ENCODE results near the gene PANX1.

- TF ChIP-seq CTCF (conservative IDR thresholded peaks at IDR 0.05; ENCODE audit: low read length) (no peak), EZH2phosphoT487 (IDR thresholded peaks at IDR 0.05; ENCODE audit: borderline replicate concordance) (no peak)
These were observed 16.3 kb upstream of the PANX1 start for GRCh38 chr11:94112206-94112953.
